HT-29 (cell line): ENCODE measurements around the gene GPR31. TPM values are rescaled to one million over a fixed set of nuclear protein-coding genes. Genes with fewer than 3 reads are reported as not detected.
A peak's percentile ranks its signal among the peaks of the same experiment; 100 is the strongest.
"Not testable (repeated sequence)": the region's sequence is repeated elsewhere in the genome, so short reads cannot be mapped to it uniquely, and the experiment has no call there.

Experiments
- DNase-seq: peaks from one replicate; pipeline ENCODE4 v3.0.0-alpha.2; 2015; ENCODE audit warnings: low spot score
- total RNA-seq: library from RNA; depleted of rRNA; stranded (reverse); fragments of >200 nt; shearing (Covaris generic); gene quantifications from 2 replicates; pipeline ENCODE4 v1.2.3, GENCODE V29; 2014

Gene GPR31
- total RNA-seq, 1 experiment from 2014 or later = not detected

GRCh38 chr6:167167699-167168098 lies 9.9 kb upstream of the GPR31 start:
- not testable (repeated sequence) for DNase-seq

GRCh38 chr6:167165858-167166471 lies 8.2 kb upstream of the GPR31 start:
- DNase-seq = no peak

GRCh38 chr6:167164261-167164660 lies 6.5 kb upstream of the GPR31 start:
- no peak for DNase-seq

GRCh38 chr6:167163476-167164011 lies 5.8 kb upstream of the GPR31 start:
- no peak for DNase-seq

- no peak for DNase-seq
These were observed 4.8 kb upstream of the GPR31 start for GRCh38 chr6:167162591-167162990.

- DNase-seq = no peak
These were observed 4.2 kb upstream of the GPR31 start for GRCh38 chr6:167161851-167162467.

GRCh38 chr6:167157414-167157813 lies 366 bp downstream of the GPR31 start:
- DNase-seq = no peak

GRCh38 chr6:167154895-167155294 lies 2.9 kb downstream of the GPR31 start:
- no peak for DNase-seq

GRCh38 chr6:167154291-167154690 lies 3.5 kb downstream of the GPR31 start:
- DNase-seq = no peak

- no peak for DNase-seq
These were observed 4.2 kb downstream of the GPR31 start for GRCh38 chr6:167153521-167153959.

- DNase-seq = no peak
These were observed 4.9 kb downstream of the GPR31 start for GRCh38 chr6:167152862-167153261.

- DNase-seq = no peak
These were observed 6.1 kb downstream of the GPR31 start for GRCh38 chr6:167151648-167152047.

- DNase-seq = no peak
These were observed 6.7 kb downstream of the GPR31 start for GRCh38 chr6:167150941-167151549.

- DNase-seq = no peak
These were observed 8.8 kb downstream of the GPR31 start for GRCh38 chr6:167148997-167149396.

GRCh38 chr6:167148021-167148420 lies 9.8 kb downstream of the GPR31 start:
- DNase-seq = no peak

- DNase-seq = no peak
These were observed 10.8 kb downstream of the GPR31 start for GRCh38 chr6:167146977-167147376.

GRCh38 chr6:167146135-167146534 lies 11.6 kb downstream of the GPR31 start:
- DNase-seq = no peak

GRCh38 chr6:167145461-167145860 lies 12.3 kb downstream of the GPR31 start:
- DNase-seq = no peak

GRCh38 chr6:167143041-167143440 lies 14.7 kb downstream of the GPR31 start:
- DNase-seq = no peak

GRCh38 chr6:167142433-167142761 lies 15.4 kb downstream of the GPR31 start:
- no peak for DNase-seq

- peak; percentile 68 for DNase-seq
These were observed 15.9 kb downstream of the GPR31 start for GRCh38 chr6:167141667-167142432.
